Fibroblast of skin of left quadriceps (primary cell): ENCODE measurements around the gene RNF38.
"Not testable (repeated sequence)": the region's sequence is repeated elsewhere in the genome, so short reads cannot be mapped to it uniquely, and the experiment has no call there.

Experiments
- DNase-seq, 2 experiments: peaks; one replicate each; pipeline ENCODE4 v3.0.0-alpha.2; 2013; ENCODE audit warnings: low read depth in 2 of 2

Gene RNF38

DNA sequence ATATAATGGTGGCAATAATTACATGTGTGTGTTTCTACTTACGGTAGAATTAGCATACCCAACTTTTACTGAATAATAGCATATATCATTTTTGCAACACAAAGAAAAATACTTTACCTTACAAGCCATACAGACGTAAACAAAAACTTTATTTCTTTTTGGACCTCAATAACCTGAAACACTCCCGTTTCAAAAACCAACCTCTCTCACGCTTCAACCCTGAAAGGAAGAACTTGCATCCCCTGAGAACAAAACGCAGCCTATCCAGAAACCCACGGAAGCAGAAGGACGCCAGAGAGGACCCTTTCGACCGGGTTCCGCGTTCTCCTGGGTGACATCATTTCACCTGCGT is at the start of gene RNF38:
Gene RNF38, minus strand, starts transcription at position 290 of the 352 bp plus-strand sequence. Its CDS starts 161 bp downstream, at position 129.
- DNase-seq, result no peak

DNA sequence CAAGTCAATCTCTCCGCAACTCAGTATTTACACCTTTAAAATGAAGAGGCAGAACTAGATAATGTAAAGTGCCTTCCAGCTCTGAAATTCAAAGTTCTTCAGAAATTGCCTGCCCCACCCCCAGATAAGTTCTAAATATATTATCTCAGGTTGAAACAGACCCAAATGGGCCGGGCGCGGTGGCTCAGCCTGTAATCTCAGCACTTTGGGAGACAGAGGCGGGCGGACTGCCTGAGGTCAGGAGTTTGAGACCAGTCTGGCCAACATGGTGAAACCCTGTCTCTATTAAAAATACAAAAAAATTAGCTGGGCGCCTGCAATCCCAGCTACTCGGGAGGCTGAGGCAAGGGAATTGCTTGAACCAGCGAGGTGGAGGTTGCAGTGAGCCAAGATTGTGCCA is 48.5 kb upstream of the RNF38 start:
- DNase-seq, result not testable (repeated sequence)

- DNase-seq, result no peak
Observed at GRCh38 chr9:36448017-36448416, 47.9 kb upstream of the RNF38 start.

- not testable (repeated sequence) for DNase-seq
Observed at GRCh38 chr9:36446678-36447077, 46.6 kb upstream of the RNF38 start.

- no peak for DNase-seq
Observed at GRCh38 chr9:36445800-36446361, 45.8 kb upstream of the RNF38 start.

DNA sequence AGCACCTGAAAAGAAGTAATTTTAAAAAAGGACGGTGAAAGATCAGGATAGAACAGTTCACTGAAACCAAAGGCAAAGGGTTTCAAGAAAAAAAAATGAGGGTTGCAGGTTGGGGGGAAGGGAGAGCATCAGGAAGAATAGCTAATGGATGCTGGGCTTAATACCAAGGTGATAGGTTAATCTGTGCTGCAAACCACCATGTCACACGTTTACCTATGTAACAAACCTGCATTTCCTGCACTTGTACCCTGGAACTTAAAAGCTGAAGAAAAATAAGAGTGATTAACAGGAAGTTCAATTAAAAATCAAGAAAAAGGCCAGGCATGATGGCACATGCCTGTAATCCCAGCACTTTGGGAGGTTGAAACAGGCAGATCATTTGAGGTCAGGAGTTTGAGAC is 44.1 kb upstream of the RNF38 start:
- no peak for DNase-seq

DNA sequence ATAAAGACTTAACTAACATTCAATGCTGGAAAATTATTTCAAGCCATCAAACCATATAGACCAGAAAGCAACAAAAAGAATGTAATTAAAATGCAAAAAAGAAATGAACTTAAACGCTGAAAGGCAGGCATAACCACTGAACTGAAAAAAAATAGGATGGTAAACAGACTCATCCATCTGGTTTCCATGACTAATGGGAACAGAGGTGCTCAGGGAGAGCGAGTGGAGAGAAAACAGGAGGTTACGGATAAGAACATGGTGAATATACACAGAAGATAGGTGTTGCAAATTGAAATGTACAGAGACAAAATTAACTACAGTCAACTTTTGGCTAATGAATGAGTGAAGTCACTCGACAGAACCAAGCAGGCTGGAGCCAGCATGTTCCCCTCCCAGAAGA is 43.5 kb upstream of the RNF38 start:
- DNase-seq, result no peak

- no peak for DNase-seq
Observed at GRCh38 chr9:36442710-36443109, 42.6 kb upstream of the RNF38 start.

DNA sequence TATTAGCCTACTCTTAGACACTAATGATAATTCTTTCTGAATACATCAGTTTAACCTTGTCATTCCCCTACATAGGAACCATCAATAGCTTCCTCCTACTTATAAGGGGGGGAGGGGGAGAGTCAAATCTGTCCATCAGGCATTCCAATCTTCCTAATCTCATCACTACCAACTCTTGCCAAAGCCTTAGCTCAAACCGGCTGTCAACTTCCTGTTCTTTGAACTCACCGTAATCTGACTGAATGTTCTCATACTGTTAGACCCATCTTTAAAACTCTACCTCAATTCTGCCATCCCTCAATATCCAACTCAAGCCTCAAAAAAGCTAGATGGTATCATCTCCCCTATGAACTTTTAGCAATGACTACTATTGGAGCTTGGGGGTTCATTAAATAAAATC is 41.9 kb upstream of the RNF38 start:
- DNase-seq, result no peak

- no peak for DNase-seq
Observed at GRCh38 chr9:36438536-36439236, 38.6 kb upstream of the RNF38 start.

DNA sequence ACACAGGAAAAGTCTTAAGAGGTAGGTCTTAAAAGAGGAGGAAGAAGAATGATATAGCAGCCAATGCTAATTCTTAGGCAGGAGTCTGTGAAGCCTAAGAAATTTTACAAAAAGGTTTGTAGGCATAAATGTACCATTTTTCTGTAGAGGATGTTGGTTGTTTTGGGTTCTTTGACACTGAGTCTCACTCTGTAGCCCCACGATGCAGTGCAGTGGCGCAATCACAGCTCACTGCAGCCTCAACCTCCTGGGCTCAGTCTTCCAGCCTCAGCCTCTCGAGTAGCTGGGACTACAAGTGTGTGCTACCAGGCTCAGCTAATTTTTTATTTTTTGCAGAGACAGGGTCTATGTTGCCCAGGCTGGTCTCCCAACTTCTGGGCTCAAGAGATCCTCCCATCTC is 37.7 kb upstream of the RNF38 start:
- no peak for DNase-seq

- no peak for DNase-seq
Observed at GRCh38 chr9:36436909-36437308, 36.8 kb upstream of the RNF38 start.

- DNase-seq, result no peak
Observed at GRCh38 chr9:36433386-36433785, 33.3 kb upstream of the RNF38 start.

DNA sequence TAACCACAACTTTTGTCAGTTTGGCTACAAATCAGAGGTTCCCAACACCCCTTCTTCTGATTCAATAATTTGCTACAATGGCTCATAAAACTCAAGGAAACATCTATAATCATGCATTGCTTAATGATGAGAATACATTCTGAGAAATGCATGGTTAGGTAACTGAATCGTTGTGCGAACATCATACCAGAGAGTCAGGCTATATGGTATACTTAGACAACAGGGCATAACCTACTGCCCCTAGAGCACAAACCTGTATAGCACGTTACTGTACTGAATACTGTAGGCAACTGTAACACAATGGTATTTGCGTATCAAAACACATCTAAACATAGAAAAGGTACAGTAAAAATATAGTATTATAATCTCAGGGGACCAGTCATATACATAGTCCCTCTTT is 31.0 kb upstream of the RNF38 start:
- DNase-seq, result no peak

GRCh38 chr9:36426945-36427344 is 26.9 kb upstream of the RNF38 start:
- no peak for DNase-seq

- DNase-seq, result no peak
Observed at GRCh38 chr9:36426348-36426747, 26.3 kb upstream of the RNF38 start.

GRCh38 chr9:36424289-36425055 is 24.4 kb upstream of the RNF38 start:
- no peak for DNase-seq

DNA sequence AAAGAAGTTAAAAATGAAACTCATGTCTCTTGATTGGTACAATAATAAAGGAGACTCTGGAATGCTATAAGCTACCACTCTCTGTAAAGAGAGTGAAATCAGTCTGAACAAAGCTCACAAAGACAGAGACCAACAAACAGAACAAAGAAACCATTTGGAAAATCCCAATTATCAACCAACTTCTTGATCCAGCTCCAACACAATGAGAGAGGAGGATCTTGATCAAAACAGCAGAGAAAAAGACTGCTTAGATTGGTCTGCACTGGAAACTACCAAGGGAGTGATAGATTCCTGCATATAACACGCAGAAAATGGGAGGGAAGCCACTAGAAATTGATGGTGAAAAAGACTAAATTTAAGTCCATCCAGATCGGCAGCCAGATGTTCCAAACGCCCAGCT is 23.1 kb upstream of the RNF38 start:
- DNase-seq, result no peak

DNA sequence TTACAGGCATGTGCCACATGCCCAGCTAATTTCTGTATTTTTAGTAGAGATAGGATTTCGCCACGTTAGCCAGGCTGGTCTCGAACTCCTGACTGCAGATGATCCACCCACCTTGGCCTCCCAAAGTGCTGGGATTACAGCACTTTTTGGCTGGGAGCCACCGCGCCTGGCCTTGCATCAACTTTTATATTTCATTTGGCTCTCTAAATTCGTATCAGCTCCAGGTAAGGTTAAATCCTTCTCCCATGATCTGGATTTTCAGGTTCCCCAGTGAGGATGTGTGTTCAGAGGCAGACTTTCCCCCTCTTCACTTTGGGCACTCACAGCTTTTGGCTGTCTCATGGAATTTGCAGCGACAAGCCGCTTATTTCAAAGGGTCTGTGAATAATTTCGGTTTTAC is 16.8 kb upstream of the RNF38 start:
- no peak for DNase-seq

- DNase-seq, result no peak
Observed at GRCh38 chr9:36415822-36416525, 15.9 kb upstream of the RNF38 start.

GRCh38 chr9:36411410-36411809 is 11.3 kb upstream of the RNF38 start:
- not testable (repeated sequence) for DNase-seq

DNA sequence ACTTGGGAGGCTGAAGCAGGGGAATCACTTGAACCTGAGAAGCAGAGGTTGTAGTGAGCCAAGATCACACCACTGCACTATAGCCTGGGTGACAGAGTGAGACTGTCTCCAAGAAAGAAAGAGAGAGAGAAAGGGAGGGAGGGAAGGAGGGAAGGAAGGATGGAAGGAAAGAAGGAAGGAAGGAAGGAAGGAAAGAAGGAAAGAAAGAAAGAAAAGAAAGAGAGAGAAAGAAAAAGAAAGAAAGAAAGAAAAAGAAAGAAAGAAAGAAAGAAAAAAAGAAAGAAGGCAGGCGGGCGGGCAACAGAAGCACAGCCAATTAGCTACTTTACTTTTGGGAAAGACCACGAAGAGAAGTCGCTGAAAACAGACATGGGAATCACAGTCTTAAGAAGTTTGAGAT is 9.0 kb upstream of the RNF38 start:
- not testable (repeated sequence) for DNase-seq
